Measurements from ENCODE around the gene SH2D1A. TPM values are rescaled to one million over a fixed set of nuclear protein-coding genes. Genes with fewer than 3 reads are reported as not detected.

Gene SH2D1A
- total and polyA plus RNA-seq, 9 donors = 0.31 to 4.0 (median 2.0) TPM

DNA sequence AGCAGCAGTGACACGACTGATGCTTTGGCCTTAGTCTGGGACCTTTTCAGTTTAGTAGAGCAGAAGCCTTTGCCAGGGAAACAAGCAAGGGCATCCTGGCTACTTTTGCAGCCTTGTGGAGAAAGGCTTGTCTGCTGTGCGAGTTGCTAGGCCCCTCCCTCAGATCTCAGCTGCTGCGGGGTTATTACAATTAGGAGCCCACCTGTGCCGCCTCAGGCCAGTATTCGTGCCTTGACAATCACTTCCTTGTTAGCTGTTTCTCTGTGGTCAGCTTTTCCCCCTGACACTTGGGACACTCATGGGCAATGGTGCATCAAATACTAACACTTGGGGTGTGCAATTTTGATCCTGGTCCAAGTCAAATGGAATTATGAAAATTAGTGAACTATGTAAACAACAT is 67.9 kb downstream of the SH2D1A start:
- H3K9me3 ChIP-seq (replicated peaks; ENCODE audit: control insufficient read depth, low read depth, low read length) = no peaks in the 10 kb centered on the region
- WGBS (ENCODE audit: insufficient coverage) = 55% methylated on average over 5 of the region's 5 CpGs
- DNase-seq = no peak
- H3K4me1 ChIP-seq (ENCODE audit: control insufficient read depth, insufficient read depth, low read length) = no peaks in the 10 kb centered on the region
- H3K27me3 ChIP-seq (ENCODE audit: control insufficient read depth, insufficient read depth, low read length) = no peaks in the 10 kb centered on the region
- H3K36me3 ChIP-seq (ENCODE audit: control insufficient read depth, insufficient read depth, low read length) = no peaks in the 10 kb centered on the region
- no peak overlapping the region for H3K4me3 ChIP-seq (ENCODE audit: low read length)
- no peak overlapping the region for H3K27ac ChIP-seq (ENCODE audit: low read length)

DNA sequence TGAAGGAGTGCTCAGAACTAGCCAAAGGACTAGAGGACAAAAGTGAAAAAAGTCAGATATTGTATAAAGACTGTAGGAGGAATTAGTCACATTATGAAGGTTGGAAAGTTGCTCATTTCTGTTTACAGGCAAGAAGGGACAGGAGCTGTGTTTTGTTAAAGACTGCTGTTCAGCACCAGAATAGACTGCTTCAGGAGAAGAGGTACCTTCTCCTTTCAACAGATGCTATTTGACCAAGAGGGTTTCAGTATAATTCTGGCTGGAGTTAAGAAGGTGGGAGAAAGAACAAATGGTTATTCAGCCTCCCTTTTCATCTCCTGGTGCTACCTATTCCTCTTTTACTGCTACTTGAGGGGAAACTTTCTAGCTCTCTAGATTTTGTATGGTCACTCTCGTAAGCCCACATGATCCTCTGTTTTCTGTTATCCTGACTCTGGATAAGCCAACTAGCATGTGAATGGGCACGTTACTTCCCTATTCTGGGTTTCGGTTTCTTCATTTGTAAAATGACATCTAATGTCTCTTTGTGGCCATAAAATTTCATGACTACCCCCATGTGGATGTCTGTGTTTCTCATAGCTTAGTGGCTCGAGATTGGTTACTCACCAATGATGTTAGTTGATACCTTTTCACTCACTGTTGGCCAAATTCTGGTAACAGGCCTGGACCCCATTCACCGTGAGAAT is 68.9 kb downstream of the SH2D1A start:
- H3K9me3 ChIP-seq (replicated peaks; ENCODE audit: control insufficient read depth, low read depth, low read length) = no peaks in the 10 kb centered on the region
- H3K4me3 ChIP-seq (ENCODE audit: low read length) = no peak overlapping the region
- DNase-seq = no peak
- no peaks in the 10 kb centered on the region for H3K4me1 ChIP-seq (ENCODE audit: control insufficient read depth, insufficient read depth, low read length)
- no peak overlapping the region for H3K27ac ChIP-seq (ENCODE audit: low read length)
- 87% methylated on average over 3 of the region's 5 CpGs for WGBS (ENCODE audit: insufficient coverage)
- H3K27me3 ChIP-seq (ENCODE audit: control insufficient read depth, insufficient read depth, low read length) = no peaks in the 10 kb centered on the region
- H3K36me3 ChIP-seq (ENCODE audit: control insufficient read depth, insufficient read depth, low read length) = no peaks in the 10 kb centered on the region

- Histone ChIP-seq H3K9me3 (replicated peaks; ENCODE audit: control insufficient read depth, low read depth, low read length) (no peaks in the 10 kb centered on the region), H3K27ac (ENCODE audit: low read length) (no peak overlapping the region), H3K4me1 (ENCODE audit: control insufficient read depth, insufficient read depth, low read length) (no peaks in the 10 kb centered on the region), H3K27me3 (ENCODE audit: control insufficient read depth, insufficient read depth, low read length) (no peaks in the 10 kb centered on the region), H3K36me3 (ENCODE audit: control insufficient read depth, insufficient read depth, low read length) (no peaks in the 10 kb centered on the region), H3K4me3 (ENCODE audit: low read length) (no peak overlapping the region)
- 73% methylated on average over 8 of the region's 15 CpGs for WGBS (ENCODE audit: insufficient coverage)
- no peak for DNase-seq
These were observed 75.7 kb downstream of the SH2D1A start for GRCh38 chrX:124421898-124422655.

Other genes with a start within 250 kb of the SH2D1A start
- gene TEX13D, start 13.9 kb upstream of the SH2D1A start, total RNA-seq = 0.04 TPM
- under 1 TPM in 2 of 8 donors, not detected in 6; 0.04 to 0.07 TPM for gene TEX13D, start 13.9 kb upstream of the SH2D1A start, polyA plus RNA-seq (ENCODE audit: insufficient read depth in 1 of 8, insufficient read length in 8 of 8, low replicate concordance in 1 of 8)